ENCODE data around the gene RASD2. TPM values are rescaled to one million over a fixed set of nuclear protein-coding genes. Genes with fewer than 3 reads are reported as not detected.

The RASD2 gene
- total RNA-seq, 1 donor from 2014 or later, result 0.27 TPM

- no peaks in the 10 kb centered on the region for H3K9me3 Mint-ChIP-seq (ENCODE audit: low read depth)
- H3K4me3 Mint-ChIP-seq (ENCODE audit: unreplicated experiment), result peak overlapping the region; percentile 48
- no peak for DNase-seq (ENCODE audit: low spot score)
- H3K27me3 Mint-ChIP-seq (ENCODE audit: low read depth), result peaks cover 35% of the 10 kb centered on the region
- H3K36me3 Mint-ChIP-seq (ENCODE audit: low read depth), result no peaks in the 10 kb centered on the region
- no peak overlapping the region for H3K27ac Mint-ChIP-seq (ENCODE audit: unreplicated experiment)
- H3K4me1 Mint-ChIP-seq (ENCODE audit: low read depth), result peaks cover 8% of the 10 kb centered on the region
- TF ChIP-seq CTCF (IDR thresholded peaks at IDR 0.05), result no peak
Measured at GRCh38 chr22:35539487-35539886, 1.1 kb upstream of the RASD2 start.

GRCh38 chr22:35539910-35540594 is 579 bp upstream of the RASD2 start:
- no peak for DNase-seq (ENCODE audit: low spot score)
- peaks cover 8% of the 10 kb centered on the region for H3K4me1 Mint-ChIP-seq (ENCODE audit: low read depth)
- peaks cover 32% of the 10 kb centered on the region for H3K27me3 Mint-ChIP-seq (ENCODE audit: low read depth)
- no peaks in the 10 kb centered on the region for H3K36me3 Mint-ChIP-seq (ENCODE audit: low read depth)
- no peaks in the 10 kb centered on the region for H3K9me3 Mint-ChIP-seq (ENCODE audit: low read depth)
- no peak overlapping the region for H3K27ac Mint-ChIP-seq (ENCODE audit: unreplicated experiment)
- H3K4me3 Mint-ChIP-seq (ENCODE audit: unreplicated experiment), result peak overlapping the region; percentile 67
- no peak for TF ChIP-seq CTCF (IDR thresholded peaks at IDR 0.05)

GRCh38 chr22:35541254-35541748 is 670 bp downstream of the RASD2 start:
- Mint-ChIP-seq H3K36me3 (ENCODE audit: low read depth) (no peaks in the 10 kb centered on the region), H3K9me3 (ENCODE audit: low read depth) (no peaks in the 10 kb centered on the region), H3K4me1 (ENCODE audit: low read depth) (peaks cover 8% of the 10 kb centered on the region), H3K27ac (ENCODE audit: unreplicated experiment) (no peak overlapping the region), H3K27me3 (ENCODE audit: low read depth) (peaks cover 35% of the 10 kb centered on the region), H3K4me3 (ENCODE audit: unreplicated experiment) (no peak overlapping the region)
- no peak for DNase-seq (ENCODE audit: low spot score)
- TF ChIP-seq CTCF (IDR thresholded peaks at IDR 0.05), result no peak

- no peak overlapping the region for H3K4me3 Mint-ChIP-seq (ENCODE audit: unreplicated experiment)
- no peaks in the 10 kb centered on the region for H3K36me3 Mint-ChIP-seq (ENCODE audit: low read depth)
- no peaks in the 10 kb centered on the region for H3K9me3 Mint-ChIP-seq (ENCODE audit: low read depth)
- H3K4me1 Mint-ChIP-seq (ENCODE audit: low read depth), result peaks cover 8% of the 10 kb centered on the region
- TF ChIP-seq CTCF (IDR thresholded peaks at IDR 0.05), result no peak
- no peak overlapping the region for H3K27ac Mint-ChIP-seq (ENCODE audit: unreplicated experiment)
- H3K27me3 Mint-ChIP-seq (ENCODE audit: low read depth), result peaks cover 34% of the 10 kb centered on the region
- no peak for DNase-seq (ENCODE audit: low spot score)
Measured at GRCh38 chr22:35542157-35542938, 1.7 kb downstream of the RASD2 start.

- no peaks in the 10 kb centered on the region for H3K36me3 Mint-ChIP-seq (ENCODE audit: low read depth)
- H3K27ac Mint-ChIP-seq (ENCODE audit: unreplicated experiment), result no peak overlapping the region
- no peak for DNase-seq (ENCODE audit: low spot score)
- peaks cover 32% of the 10 kb centered on the region for H3K27me3 Mint-ChIP-seq (ENCODE audit: low read depth)
- H3K4me3 Mint-ChIP-seq (ENCODE audit: unreplicated experiment), result no peak overlapping the region
- no peak for TF ChIP-seq CTCF (IDR thresholded peaks at IDR 0.05)
- peaks cover 8% of the 10 kb centered on the region for H3K4me1 Mint-ChIP-seq (ENCODE audit: low read depth)
- no peaks in the 10 kb centered on the region for H3K9me3 Mint-ChIP-seq (ENCODE audit: low read depth)
Measured at GRCh38 chr22:35542939-35543516, 2.4 kb downstream of the RASD2 start.
